Stomach smooth muscle (tissue), 2 donors: ENCODE results near the gene S1PR4.

Source experiments
- H3K27ac ChIP-seq: one replicate; pipeline ENCODE4 v1.7.0; 2013; ENCODE audit warnings: mild to moderate bottlenecking, low read length, inconsistent platforms
- H3K27me3 ChIP-seq, 2 donors: one replicate each; pipeline ENCODE4 v1.7.0; 2013; ENCODE audit warnings: low read length in 2 of 2; ENCODE audit not compliant: insufficient read depth in 2 of 2, control insufficient read depth in 1 of 2
- H3K36me3 ChIP-seq, 2 donors: one replicate each; pipeline ENCODE4 v1.7.0; 2013; ENCODE audit warnings: low read length in 2 of 2; ENCODE audit not compliant: control insufficient read depth in 2 of 2, insufficient read depth in 2 of 2
- H3K4me1 ChIP-seq: one replicate; pipeline ENCODE4 v1.7.0; 2013; ENCODE audit warnings: low read length; ENCODE audit not compliant: control insufficient read depth, insufficient read depth
- H3K4me3 ChIP-seq, 2 donors: one replicate each; pipeline ENCODE4 v1.7.0; 2013; ENCODE audit warnings: low read length in 2 of 2
- H3K9ac ChIP-seq, 2 donors: one replicate each; pipeline ENCODE4 v1.7.0; 2013; ENCODE audit warnings: low read length in 2 of 2, mild to moderate bottlenecking in 1 of 2
- H3K9me3 ChIP-seq, 2 donors: one replicate each; pipeline ENCODE4 v1.7.0; 2013; ENCODE audit warnings: low read length in 2 of 2; ENCODE audit not compliant: control insufficient read depth in 2 of 2
- donor health status: healthy.
- donor health status: Pancreatic carcinoma.

S1PR4 gene

GRCh38 chr19:3184847-3185460, 6.4 kb downstream of the S1PR4 start:
- peak overlapping the region; percentile 84 to 91 for H3K4me3 ChIP-seq
- H3K9ac ChIP-seq: peak overlapping the region in 1 of 2 donors; percentile 75
- no peaks in the 10 kb centered on the region for H3K27me3 ChIP-seq
- H3K9me3 ChIP-seq: no peaks in the 10 kb centered on the region
- H3K4me1 ChIP-seq: peaks cover 26% of the 10 kb centered on the region
- H3K36me3 ChIP-seq: no peaks in the 10 kb centered on the region
- H3K27ac ChIP-seq: peak overlapping the region; percentile 79

DNA sequence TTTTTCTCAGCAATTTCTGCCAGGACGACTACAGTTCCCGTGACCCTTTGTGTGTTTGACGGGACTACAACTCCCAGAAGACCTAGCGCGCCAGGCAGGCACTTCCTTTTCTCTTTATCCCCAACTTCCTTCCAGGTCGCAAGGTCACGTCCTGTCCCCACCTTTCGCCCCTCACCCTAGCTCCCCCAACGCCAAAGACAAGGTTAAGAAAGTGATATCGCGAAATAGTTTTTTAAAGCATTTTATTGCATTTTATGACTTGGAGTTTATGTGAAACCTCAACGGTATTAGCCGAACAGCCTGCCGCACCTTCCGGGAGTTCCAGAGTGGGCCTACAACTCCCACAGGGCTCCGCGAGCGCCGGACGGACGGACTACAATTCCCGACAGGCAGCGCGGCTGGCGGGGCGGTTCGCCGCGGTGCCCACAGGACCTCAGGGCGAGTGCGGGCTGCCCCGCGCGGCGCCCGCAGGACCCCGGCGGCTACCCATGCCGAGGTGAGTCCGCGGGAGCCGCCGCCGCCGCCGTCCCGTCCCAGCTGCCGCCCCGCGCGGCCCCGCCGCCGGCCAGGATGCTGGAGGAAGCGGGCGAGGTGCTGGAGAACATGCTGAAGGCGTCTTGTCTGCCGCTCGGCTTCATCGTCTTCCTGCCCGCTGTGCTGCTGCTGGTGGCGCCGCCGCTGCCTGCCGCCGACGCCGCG, 7.0 kb downstream of the S1PR4 start, which contains the start of gene NCLN:
Gene NCLN, plus strand, starts transcription at position 470 of the 699 bp plus-strand sequence. Its CDS starts 101 bp downstream, at position 571.
- Histone ChIP-seq H3K4me1 (peaks cover 26% of the 10 kb centered on the region), H3K9me3 (no peaks in the 10 kb centered on the region), H3K4me3 (peak within 1 kb of the TSS; percentile 84 to 91), H3K9ac (peak within 1 kb of the TSS; percentile 74 to 80), H3K36me3 (no peaks in the 10 kb centered on the region), H3K27me3 (no peaks in the 10 kb centered on the region), H3K27ac (peak within 1 kb of the TSS; percentile 79)

DNA sequence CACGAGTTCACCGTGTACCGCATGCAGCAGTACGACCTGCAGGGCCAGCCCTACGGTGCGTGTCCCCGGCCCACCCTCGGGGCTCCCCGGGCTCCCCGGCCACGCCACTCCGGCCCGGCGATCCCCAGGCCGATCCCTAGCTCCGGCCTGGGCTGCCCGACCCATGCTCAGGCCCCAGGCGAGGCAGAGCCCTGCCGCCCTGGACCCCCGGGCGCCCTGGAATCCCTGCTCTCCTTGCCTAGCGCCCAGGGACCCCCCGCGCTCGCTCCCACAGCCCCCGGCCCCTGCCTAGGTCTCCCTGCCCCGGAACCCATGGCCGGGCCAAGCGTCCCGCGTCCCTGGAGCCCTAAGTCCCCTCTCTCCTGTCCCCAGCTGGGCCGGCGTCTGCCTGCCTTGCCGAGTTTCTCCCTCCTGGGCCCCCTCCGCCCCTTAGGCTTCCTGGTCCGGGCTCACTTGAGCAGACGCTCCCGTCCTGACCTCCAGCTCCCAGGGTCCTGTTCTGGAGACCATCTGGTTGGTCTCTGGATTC, 7.7 kb downstream of the S1PR4 start:
- no peak overlapping the region for H3K27ac ChIP-seq
- H3K9me3 ChIP-seq: no peaks in the 10 kb centered on the region
- peak overlapping the region; percentile 73 to 91 for H3K4me3 ChIP-seq
- H3K27me3 ChIP-seq: no peaks in the 10 kb centered on the region
- peaks cover 26% of the 10 kb centered on the region for H3K4me1 ChIP-seq
- no peaks in the 10 kb centered on the region for H3K36me3 ChIP-seq
- peak overlapping the region; percentile 74 to 80 for H3K9ac ChIP-seq

GRCh38 chr19:3186891-3187661, 8.5 kb downstream of the S1PR4 start:
- no peaks in the 10 kb centered on the region for H3K9me3 ChIP-seq
- peak overlapping the region; percentile 73 to 91 for H3K4me3 ChIP-seq
- peak overlapping the region; percentile 74 to 80 for H3K9ac ChIP-seq
- no peaks in the 10 kb centered on the region for H3K27me3 ChIP-seq
- no peaks in the 10 kb centered on the region for H3K36me3 ChIP-seq
- no peak overlapping the region for H3K27ac ChIP-seq
- H3K4me1 ChIP-seq: peaks cover 26% of the 10 kb centered on the region

GRCh38 chr19:3187662-3188511, 9.3 kb downstream of the S1PR4 start:
- H3K9ac ChIP-seq: no peak overlapping the region
- H3K27ac ChIP-seq: no peak overlapping the region
- H3K36me3 ChIP-seq: no peaks in the 10 kb centered on the region
- no peaks in the 10 kb centered on the region for H3K9me3 ChIP-seq
- no peak overlapping the region for H3K4me3 ChIP-seq
- H3K27me3 ChIP-seq: no peaks in the 10 kb centered on the region
- peaks cover 26% of the 10 kb centered on the region for H3K4me1 ChIP-seq

DNA sequence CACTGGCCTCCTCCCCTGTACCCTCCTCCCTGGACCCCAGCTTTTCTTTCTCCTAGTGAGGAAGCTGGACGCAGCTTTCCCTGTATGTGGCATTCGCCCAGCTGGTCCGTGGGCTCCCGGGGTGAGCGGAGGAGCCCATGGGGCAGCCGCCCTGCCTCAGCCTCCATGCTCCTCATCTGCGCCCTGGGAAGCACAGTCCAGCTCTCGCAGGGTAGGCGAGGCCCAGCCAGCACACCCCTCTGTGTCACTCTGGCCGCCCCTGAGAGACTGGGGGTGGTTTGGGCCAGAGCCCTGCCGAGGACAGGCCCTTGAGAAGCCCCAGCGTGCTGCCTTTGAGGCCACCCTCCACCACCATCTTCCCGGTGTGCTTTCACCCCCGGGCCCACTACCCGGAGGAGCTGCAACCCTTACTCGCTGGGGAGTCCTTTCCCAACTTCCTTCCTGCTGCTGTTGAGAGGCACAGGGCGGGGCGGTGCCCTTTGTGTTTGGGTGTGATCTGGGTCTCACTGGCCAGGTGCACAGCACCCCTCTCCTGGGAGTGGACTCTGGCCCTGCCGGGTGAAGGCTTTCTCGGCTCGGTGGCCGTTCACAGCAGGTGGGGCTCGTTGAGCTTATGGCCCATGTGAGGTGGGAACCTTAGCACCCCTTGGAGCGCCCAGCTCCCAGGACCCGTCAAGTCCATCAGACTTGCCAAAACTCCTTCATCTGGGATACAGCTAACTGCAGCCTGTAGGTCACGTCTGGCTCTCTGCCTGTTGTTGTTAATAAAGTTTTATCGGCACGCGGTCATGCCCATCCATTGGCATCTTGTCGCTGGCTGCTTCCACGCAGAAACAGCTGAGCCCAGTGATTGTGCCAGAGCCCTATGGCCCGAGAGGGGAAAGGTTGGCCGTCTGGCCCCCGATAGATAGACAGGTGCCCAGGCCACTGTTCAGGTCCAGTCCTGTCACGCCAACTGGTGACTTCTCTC, 10.3 kb downstream of the S1PR4 start:
- no peak overlapping the region for H3K9ac ChIP-seq
- peaks cover 0 to 3% of the 10 kb centered on the region in 2 donors for H3K36me3 ChIP-seq
- H3K9me3 ChIP-seq: no peaks in the 10 kb centered on the region
- H3K4me3 ChIP-seq: no peak overlapping the region
- H3K4me1 ChIP-seq: peaks cover 26% of the 10 kb centered on the region
- no peak overlapping the region for H3K27ac ChIP-seq
- no peaks in the 10 kb centered on the region for H3K27me3 ChIP-seq

DNA sequence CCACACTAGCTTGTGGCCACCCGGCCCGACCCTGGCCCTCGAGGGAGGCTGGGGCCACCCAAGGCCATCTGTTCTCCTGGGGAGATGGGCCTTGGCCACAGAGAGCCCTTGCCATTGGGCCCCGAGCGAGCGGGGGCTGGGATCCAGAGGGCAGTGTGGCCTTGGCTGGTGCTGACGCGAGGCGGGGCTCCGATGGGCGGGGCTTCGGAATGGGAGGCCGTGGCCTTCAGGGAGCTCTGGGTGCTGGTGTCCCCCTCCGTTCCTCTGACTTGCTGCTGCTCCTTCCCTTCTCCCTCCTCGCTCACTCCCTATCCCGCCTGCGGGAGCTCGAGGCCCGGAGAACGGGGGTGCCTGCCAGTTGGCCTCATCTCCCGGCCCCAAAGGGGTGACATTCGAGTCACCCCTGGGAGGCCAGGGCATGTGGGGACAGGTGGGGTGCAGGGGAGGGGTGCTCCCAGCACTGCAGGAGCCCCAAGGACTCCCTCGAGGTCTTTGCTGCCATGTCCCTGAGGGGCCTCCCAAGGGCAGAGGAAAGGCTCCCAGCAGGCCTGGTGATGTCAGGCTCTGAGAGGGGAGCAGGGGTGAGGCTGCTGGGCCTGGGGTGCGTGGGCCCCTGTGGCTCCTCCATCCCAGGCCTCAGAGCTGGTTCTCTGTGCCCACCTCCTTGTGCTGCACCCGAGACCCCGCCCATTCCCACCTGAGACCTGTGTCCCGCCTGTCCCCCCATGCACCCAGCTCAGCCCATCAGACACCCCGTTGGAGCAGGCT, 11.3 kb downstream of the S1PR4 start:
- Histone ChIP-seq H3K4me3 (no peak overlapping the region), H3K9me3 (no peaks in the 10 kb centered on the region), H3K36me3 (peaks cover 0 to 3% of the 10 kb centered on the region in 2 donors), H3K9ac (no peak overlapping the region), H3K4me1 (peaks cover 23% of the 10 kb centered on the region), H3K27me3 (no peaks in the 10 kb centered on the region), H3K27ac (no peak overlapping the region)

- Histone ChIP-seq H3K27me3 (no peaks in the 10 kb centered on the region), H3K4me3 (no peak overlapping the region), H3K4me1 (peaks cover 19% of the 10 kb centered on the region), H3K9ac (no peak overlapping the region), H3K9me3 (no peaks in the 10 kb centered on the region), H3K27ac (no peak overlapping the region), H3K36me3 (peaks cover 0 to 3% of the 10 kb centered on the region in 2 donors)
Observed at GRCh38 chr19:3190470-3190770, 11.9 kb downstream of the S1PR4 start.
